ENCODE results near the gene RNF220.

RNF220 gene

GRCh38 chr1:44405031-44405797, at the start of gene RNF220:
Gene RNF220, plus strand, starts transcription at chr1:44405255.
- H3K4me3 ChIP-seq (ENCODE audit: low read length), result peak within 1 kb of the TSS; percentile 65
- DNase-seq (ENCODE audit: low read depth, low spot score), result no peak
- H3K27me3 ChIP-seq (ENCODE audit: control insufficient read depth, insufficient read depth, low read length), result peaks cover 21% of the 10 kb centered on the region; the same call in 1 of the 2 replicates
- H3K4me1 ChIP-seq (ENCODE audit: control insufficient read depth, insufficient read depth, low read length), result no peaks in the 10 kb centered on the region
- no peaks in the 10 kb centered on the region for H3K9me3 ChIP-seq (ENCODE audit: control insufficient read depth, insufficient read depth, low read length)
- H3K27ac ChIP-seq (ENCODE audit: low read length), result no peak within 1 kb of the TSS
- WGBS (ENCODE audit: insufficient coverage, insufficient read length), result no CpG with 5 or more reads among the region's 55 CpGs
- no peaks in the 10 kb centered on the region for H3K36me3 ChIP-seq (ENCODE audit: control insufficient read depth, insufficient read depth, low read length)

- Histone ChIP-seq H3K4me3 (ENCODE audit: low read length) (no peak overlapping the region), H3K4me1 (ENCODE audit: control insufficient read depth, insufficient read depth, low read length) (no peaks in the 10 kb centered on the region; the same call in 1 of the 2 replicates), H3K36me3 (ENCODE audit: control insufficient read depth, insufficient read depth, low read length) (no peaks in the 10 kb centered on the region), H3K27me3 (ENCODE audit: control insufficient read depth, insufficient read depth, low read length) (no peaks in the 10 kb centered on the region), H3K9me3 (ENCODE audit: control insufficient read depth, insufficient read depth, low read length) (no peaks in the 10 kb centered on the region), H3K27ac (ENCODE audit: low read length) (no peak overlapping the region)
- no peak for DNase-seq (ENCODE audit: low read depth, low spot score)
- no CpG with 5 or more reads among the region's 12 CpGs for WGBS (ENCODE audit: insufficient coverage, insufficient read length)
Observed at GRCh38 chr1:44355582-44356305, 49.3 kb upstream of the RNF220 start.

- Histone ChIP-seq H3K36me3 (ENCODE audit: control insufficient read depth, insufficient read depth, low read length) (no peaks in the 10 kb centered on the region), H3K27me3 (ENCODE audit: control insufficient read depth, insufficient read depth, low read length) (no peaks in the 10 kb centered on the region), H3K4me1 (ENCODE audit: control insufficient read depth, insufficient read depth, low read length) (no peaks in the 10 kb centered on the region; the same call in 1 of the 2 replicates), H3K4me3 (ENCODE audit: low read length) (no peak overlapping the region), H3K9me3 (ENCODE audit: control insufficient read depth, insufficient read depth, low read length) (no peaks in the 10 kb centered on the region), H3K27ac (ENCODE audit: low read length) (no peak overlapping the region)
- DNase-seq (ENCODE audit: low read depth, low spot score), result no peak
- no CpG with 5 or more reads among the region's 4 CpGs for WGBS (ENCODE audit: insufficient coverage, insufficient read length)
Observed at GRCh38 chr1:44357710-44358109, 47.3 kb upstream of the RNF220 start.

GRCh38 chr1:44359234-44359935, 45.7 kb upstream of the RNF220 start:
- H3K4me1 ChIP-seq (ENCODE audit: control insufficient read depth, insufficient read depth, low read length), result no peaks in the 10 kb centered on the region; the same call in 1 of the 2 replicates
- no peak for DNase-seq (ENCODE audit: low read depth, low spot score)
- no peaks in the 10 kb centered on the region for H3K27me3 ChIP-seq (ENCODE audit: control insufficient read depth, insufficient read depth, low read length)
- H3K4me3 ChIP-seq (ENCODE audit: low read length), result no peak overlapping the region
- no CpG with 5 or more reads among the region's 6 CpGs for WGBS (ENCODE audit: insufficient coverage, insufficient read length)
- no peak overlapping the region for H3K27ac ChIP-seq (ENCODE audit: low read length)
- H3K9me3 ChIP-seq (ENCODE audit: control insufficient read depth, insufficient read depth, low read length), result no peaks in the 10 kb centered on the region
- no peaks in the 10 kb centered on the region for H3K36me3 ChIP-seq (ENCODE audit: control insufficient read depth, insufficient read depth, low read length)

- WGBS (ENCODE audit: insufficient coverage, insufficient read length), result no CpG with 5 or more reads among the region's 4 CpGs
- Histone ChIP-seq H3K4me3 (ENCODE audit: low read length) (no peak overlapping the region), H3K27ac (ENCODE audit: low read length) (no peak overlapping the region), H3K9me3 (ENCODE audit: control insufficient read depth, insufficient read depth, low read length) (no peaks in the 10 kb centered on the region), H3K36me3 (ENCODE audit: control insufficient read depth, insufficient read depth, low read length) (no peaks in the 10 kb centered on the region), H3K27me3 (ENCODE audit: control insufficient read depth, insufficient read depth, low read length) (no peaks in the 10 kb centered on the region), H3K4me1 (ENCODE audit: control insufficient read depth, insufficient read depth, low read length) (no peaks in the 10 kb centered on the region; the same call in 1 of the 2 replicates)
- DNase-seq (ENCODE audit: low read depth, low spot score), result no peak
Observed at GRCh38 chr1:44361478-44361877, 43.6 kb upstream of the RNF220 start.

GRCh38 chr1:44366371-44366975, 38.6 kb upstream of the RNF220 start:
- H3K4me1 ChIP-seq (ENCODE audit: control insufficient read depth, insufficient read depth, low read length), result no peaks in the 10 kb centered on the region; the same call in 1 of the 2 replicates
- no peak overlapping the region for H3K27ac ChIP-seq (ENCODE audit: low read length)
- no peak overlapping the region for H3K4me3 ChIP-seq (ENCODE audit: low read length)
- H3K9me3 ChIP-seq (ENCODE audit: control insufficient read depth, insufficient read depth, low read length), result no peaks in the 10 kb centered on the region
- DNase-seq (ENCODE audit: low read depth, low spot score), result no peak
- no peaks in the 10 kb centered on the region for H3K36me3 ChIP-seq (ENCODE audit: control insufficient read depth, insufficient read depth, low read length)
- H3K27me3 ChIP-seq (ENCODE audit: control insufficient read depth, insufficient read depth, low read length), result no peaks in the 10 kb centered on the region; the same call in 1 of the 2 replicates
- no CpG with 5 or more reads among the region's 7 CpGs for WGBS (ENCODE audit: insufficient coverage, insufficient read length)

- DNase-seq (ENCODE audit: low read depth, low spot score), result no peak
- H3K4me3 ChIP-seq (ENCODE audit: low read length), result no peak overlapping the region
- H3K9me3 ChIP-seq (ENCODE audit: control insufficient read depth, insufficient read depth, low read length), result no peaks in the 10 kb centered on the region
- no peaks in the 10 kb centered on the region for H3K36me3 ChIP-seq (ENCODE audit: control insufficient read depth, insufficient read depth, low read length)
- WGBS (ENCODE audit: insufficient coverage, insufficient read length), result no CpG with 5 or more reads among the region's 1 CpG
- no peak overlapping the region for H3K27ac ChIP-seq (ENCODE audit: low read length)
- no peaks in the 10 kb centered on the region; the same call in 1 of the 2 replicates for H3K4me1 ChIP-seq (ENCODE audit: control insufficient read depth, insufficient read depth, low read length)
- no peaks in the 10 kb centered on the region; the same call in 1 of the 2 replicates for H3K27me3 ChIP-seq (ENCODE audit: control insufficient read depth, insufficient read depth, low read length)
Observed at GRCh38 chr1:44367944-44368343, 37.1 kb upstream of the RNF220 start.

GRCh38 chr1:44368471-44369151, 36.4 kb upstream of the RNF220 start:
- no CpG with 5 or more reads among the region's 12 CpGs for WGBS (ENCODE audit: insufficient coverage, insufficient read length)
- Histone ChIP-seq H3K9me3 (ENCODE audit: control insufficient read depth, insufficient read depth, low read length) (no peaks in the 10 kb centered on the region), H3K27me3 (ENCODE audit: control insufficient read depth, insufficient read depth, low read length) (no peaks in the 10 kb centered on the region; the same call in 1 of the 2 replicates), H3K27ac (ENCODE audit: low read length) (no peak overlapping the region), H3K4me1 (ENCODE audit: control insufficient read depth, insufficient read depth, low read length) (no peaks in the 10 kb centered on the region; the same call in 1 of the 2 replicates), H3K36me3 (ENCODE audit: control insufficient read depth, insufficient read depth, low read length) (no peaks in the 10 kb centered on the region), H3K4me3 (ENCODE audit: low read length) (no peak overlapping the region)
- DNase-seq (ENCODE audit: low read depth, low spot score), result no peak

- DNase-seq (ENCODE audit: low read depth, low spot score), result no peak
- Histone ChIP-seq H3K4me1 (ENCODE audit: control insufficient read depth, insufficient read depth, low read length) (no peaks in the 10 kb centered on the region; the same call in 1 of the 2 replicates), H3K36me3 (ENCODE audit: control insufficient read depth, insufficient read depth, low read length) (no peaks in the 10 kb centered on the region), H3K27ac (ENCODE audit: low read length) (no peak overlapping the region), H3K4me3 (ENCODE audit: low read length) (no peak overlapping the region), H3K9me3 (ENCODE audit: control insufficient read depth, insufficient read depth, low read length) (no peaks in the 10 kb centered on the region), H3K27me3 (ENCODE audit: control insufficient read depth, insufficient read depth, low read length) (no peaks in the 10 kb centered on the region; the same call in 1 of the 2 replicates)
Observed at GRCh38 chr1:44371206-44371605, 33.8 kb upstream of the RNF220 start.
